Measurements from ENCODE around the gene PNLIPRP1. TPM values are rescaled to one million over a fixed set of nuclear protein-coding genes. Genes with fewer than 3 reads are reported as not detected.

Gene PNLIPRP1
- total RNA-seq (1,000 to 10,000 TPM; 4,088 to 8,927 (median 4,675) TPM), polyA plus RNA-seq (1,000 to 10,000 TPM; 3,212 to 6,957 TPM)

- no peaks in the 10 kb centered on the region for H3K9me3 ChIP-seq
- TF ChIP-seq CTCF (IDR thresholded peaks at IDR 0.05) = no peak
- H3K4me1 ChIP-seq = peaks cover 8 to 22% (median 13%) of the 10 kb centered on the region in 3 donors
- ATAC-seq (peak; percentile 48 to 65 (median 62)), DNase-seq (peak in 4 of 6 donors; percentile 67 to 86 (median 83)), FAIRE-seq (no peak)
- H3K27ac ChIP-seq = peak within 1 kb of the TSS; percentile 91 to 95 (median 94)
- WGBS, 2 donors = 33 to 38% methylated on average over 9 of the region's 9 CpGs
- peaks cover 0 to 28% (median 0%) of the 10 kb centered on the region in 3 donors for H3K36me3 ChIP-seq
- H3K27me3 ChIP-seq = no peaks in the 10 kb centered on the region
- intact Hi-C loops (cut with DNase I) = loop anchor here in 1 of 3 donors (5.0 kb wide), 1 partner anchor 49 kb away; no protein-coding TSS in a partner anchor
- peak within 1 kb of the TSS; percentile 36 to 52 (median 42) for H3K4me3 ChIP-seq
Measured at GRCh38 chr10:116590590-116591444, at the start of gene PNLIPRP1. PNLIPRP1 (plus strand) TSS chr10:116590959; CDS start chr10:116591130, 171 bp downstream.

- no peak for FAIRE-seq
- intact Hi-C loops (cut with DNase I) = loop anchor here in 1 of 3 donors (5.0 kb wide), 1 partner anchor 50 kb away; the partner anchor contains the start of gene PNLIPRP1
- ATAC-seq = peak; percentile 57 to 78 (median 66)
- peak in 3 of 6 donors; percentile 47 to 78 (median 74) for DNase-seq
- H3K36me3 ChIP-seq = no peaks in the 10 kb centered on the region
- no peak for TF ChIP-seq CTCF (IDR thresholded peaks at IDR 0.05)
- peaks cover 9 to 48% (median 40%) of the 10 kb centered on the region in 3 donors for H3K4me1 ChIP-seq
- peak overlapping the region; percentile 66 to 85 (median 76) for H3K27ac ChIP-seq
- no peak overlapping the region for H3K4me3 ChIP-seq
- H3K27me3 ChIP-seq = no peaks in the 10 kb centered on the region
- no peaks in the 10 kb centered on the region for H3K9me3 ChIP-seq
Measured at GRCh38 chr10:116542007-116542677, 48.6 kb upstream of the PNLIPRP1 start.

GRCh38 chr10:116545122-116545521 lies 45.6 kb upstream of the PNLIPRP1 start:
- H3K27ac ChIP-seq = peak overlapping the region in 3 of 4 donors; percentile 18 to 85 (median 72)
- DNase-seq (no peak), ATAC-seq (no peak), FAIRE-seq (no peak)
- TF ChIP-seq CTCF (IDR thresholded peaks at IDR 0.05) = no peak
- H3K9me3 ChIP-seq = no peaks in the 10 kb centered on the region
- H3K4me3 ChIP-seq = peak overlapping the region in 2 of 4 donors; percentile 22 to 44
- intact Hi-C loops (cut with DNase I) = no loop called here
- no peaks in the 10 kb centered on the region for H3K36me3 ChIP-seq
- WGBS, 2 donors = 34 to 40% methylated on average over 1 of the region's 1 CpG
- peaks cover 9 to 26% (median 18%) of the 10 kb centered on the region in 3 donors for H3K4me1 ChIP-seq
- H3K27me3 ChIP-seq = no peaks in the 10 kb centered on the region

GRCh38 chr10:116545756-116546155 lies 45.0 kb upstream of the PNLIPRP1 start, which contains the start of gene PNLIP:
PNLIP (plus strand) TSS chr10:116545931; CDS start chr10:116546093, 162 bp downstream.
- intact Hi-C loops (cut with DNase I) = no loop called here
- WGBS, 2 donors = 36 to 38% methylated on average over 8 of the region's 8 CpGs
- DNase-seq = no peak
- H3K9me3 ChIP-seq = no peaks in the 10 kb centered on the region
- H3K4me3 ChIP-seq = peak within 1 kb of the TSS in 3 of 4 donors; percentile 22 to 44 (median 34)
- H3K36me3 ChIP-seq = no peaks in the 10 kb centered on the region
- FAIRE-seq = no peak
- no peak for TF ChIP-seq CTCF (IDR thresholded peaks at IDR 0.05)
- H3K27me3 ChIP-seq = no peaks in the 10 kb centered on the region
- peaks cover 9 to 21% (median 16%) of the 10 kb centered on the region in 3 donors for H3K4me1 ChIP-seq
- peak; percentile 16 to 28 (median 16) for ATAC-seq
- H3K27ac ChIP-seq = peak within 1 kb of the TSS; percentile 72 to 85 (median 75)
